Effector CD4-positive, alpha-beta T cell (primary cell): Measurements from ENCODE around the gene SLC2A4RG.

Experiments
- DNase-seq: peaks from one replicate; pipeline ENCODE4 v3.0.0-alpha.2; 2020

The SLC2A4RG gene

DNA sequence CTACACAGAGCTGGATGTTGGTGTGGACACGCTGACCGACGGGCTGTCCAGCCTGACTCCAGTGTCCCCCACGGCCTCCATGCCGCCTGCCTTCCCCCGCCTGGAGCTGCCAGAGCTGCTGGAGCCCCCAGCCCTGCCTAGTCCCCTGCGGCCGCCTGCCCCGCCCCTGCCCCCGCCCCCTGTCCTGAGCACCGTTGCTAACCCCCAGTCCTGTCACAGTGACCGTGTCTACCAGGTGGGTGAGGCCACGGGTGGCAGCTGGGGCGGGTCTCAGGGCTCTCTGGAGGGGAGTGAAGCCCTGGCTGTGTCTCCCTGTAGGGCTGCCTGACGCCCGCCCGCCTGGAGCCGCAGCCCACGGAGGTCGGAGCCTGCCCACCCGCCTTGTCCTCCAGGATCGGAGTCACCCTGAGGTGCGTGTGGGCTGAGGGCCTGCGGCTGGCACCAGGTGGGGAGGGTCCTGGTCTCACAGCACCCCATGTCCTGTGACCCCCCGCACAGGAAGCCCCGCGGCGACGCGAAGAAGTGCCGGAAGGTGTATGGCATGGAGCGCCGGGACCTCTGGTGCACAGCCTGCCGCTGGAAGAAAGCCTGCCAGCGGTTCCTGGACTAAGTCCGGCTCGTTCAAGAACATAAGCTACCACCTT lies 2.9 kb downstream of the SLC2A4RG start:
- no peak for DNase-seq

DNA sequence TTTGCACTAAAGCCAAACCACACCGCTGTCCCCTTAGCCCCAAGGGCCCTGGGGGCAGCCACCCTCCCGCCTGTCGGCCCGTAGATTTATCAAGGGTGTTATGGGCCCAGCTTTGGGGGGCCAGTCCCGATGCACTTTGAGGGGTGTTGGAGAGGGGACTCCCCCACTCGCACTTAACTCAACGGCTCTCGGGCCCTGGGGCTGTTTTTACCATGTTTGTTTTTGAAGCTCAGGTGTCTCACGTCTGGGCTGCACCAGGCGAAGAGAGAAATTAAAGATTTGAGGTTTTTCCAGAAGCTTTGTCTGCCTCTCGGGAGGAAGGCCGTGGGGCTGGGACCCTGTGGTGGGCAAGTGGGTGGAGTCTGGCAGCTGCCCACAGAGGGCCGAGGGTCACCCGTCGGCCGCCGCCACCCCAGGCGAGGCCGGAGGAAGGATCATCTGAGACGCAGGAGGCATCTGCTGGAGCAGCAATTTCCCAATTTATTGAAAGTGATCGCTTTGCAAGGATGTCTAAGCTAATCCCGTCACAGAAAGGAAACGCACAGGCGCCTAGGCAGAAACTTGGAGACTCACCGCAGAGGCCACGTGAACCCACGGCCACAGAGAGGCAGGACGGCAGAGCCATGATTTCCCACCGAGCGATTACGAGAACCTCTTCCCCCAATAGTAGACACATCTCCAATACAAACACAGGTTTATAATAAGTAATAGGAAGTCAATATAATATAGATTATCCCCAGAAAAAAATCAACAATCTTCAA lies 3.8 kb downstream of the SLC2A4RG start:
- DNase-seq, result no peak

- no peak for DNase-seq
Measured at GRCh38 chr20:63744158-63744557, 4.6 kb downstream of the SLC2A4RG start.

GRCh38 chr20:63744574-63745423 lies 5.2 kb downstream of the SLC2A4RG start:
- no peak for DNase-seq

- no peak for DNase-seq
Measured at GRCh38 chr20:63745424-63745805, 5.8 kb downstream of the SLC2A4RG start.

DNA sequence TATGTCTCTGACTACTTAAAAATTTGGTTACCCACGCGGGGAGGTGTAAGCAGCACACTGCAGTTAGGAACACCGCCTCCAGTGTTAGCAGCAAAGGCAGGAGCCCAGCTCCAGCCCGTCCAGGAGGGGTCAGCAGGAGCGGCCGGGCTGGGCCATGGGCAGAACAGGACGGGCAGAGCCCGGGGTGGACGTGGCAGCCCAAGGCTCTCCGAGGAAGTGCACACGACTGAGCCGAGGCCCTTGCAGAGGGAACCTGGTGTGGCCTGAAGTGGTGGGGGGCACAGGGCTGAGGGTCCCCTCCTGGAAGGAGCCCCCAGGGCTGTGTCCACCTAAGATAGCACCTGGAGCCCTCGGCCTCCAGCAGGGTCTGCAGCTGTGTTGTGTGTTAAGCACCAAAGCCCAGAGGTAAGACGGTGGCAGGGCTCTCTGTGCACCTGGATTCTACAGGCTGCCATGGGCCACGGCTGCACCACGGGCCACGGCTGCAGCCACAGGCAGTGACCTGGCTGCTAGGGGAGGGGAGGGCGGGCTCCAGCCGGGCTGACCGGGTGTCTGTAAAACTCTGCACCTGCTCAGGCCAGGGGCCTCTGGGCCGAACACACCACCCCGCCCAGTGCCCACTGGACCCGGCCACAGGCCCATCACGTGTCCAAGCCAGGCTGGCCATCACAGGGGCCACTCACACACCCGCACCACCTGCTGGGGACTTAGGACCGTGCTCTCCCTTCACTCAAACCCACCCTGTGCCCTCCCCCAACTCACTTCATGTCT lies 6.6 kb downstream of the SLC2A4RG start:
- no peak for DNase-seq

DNA sequence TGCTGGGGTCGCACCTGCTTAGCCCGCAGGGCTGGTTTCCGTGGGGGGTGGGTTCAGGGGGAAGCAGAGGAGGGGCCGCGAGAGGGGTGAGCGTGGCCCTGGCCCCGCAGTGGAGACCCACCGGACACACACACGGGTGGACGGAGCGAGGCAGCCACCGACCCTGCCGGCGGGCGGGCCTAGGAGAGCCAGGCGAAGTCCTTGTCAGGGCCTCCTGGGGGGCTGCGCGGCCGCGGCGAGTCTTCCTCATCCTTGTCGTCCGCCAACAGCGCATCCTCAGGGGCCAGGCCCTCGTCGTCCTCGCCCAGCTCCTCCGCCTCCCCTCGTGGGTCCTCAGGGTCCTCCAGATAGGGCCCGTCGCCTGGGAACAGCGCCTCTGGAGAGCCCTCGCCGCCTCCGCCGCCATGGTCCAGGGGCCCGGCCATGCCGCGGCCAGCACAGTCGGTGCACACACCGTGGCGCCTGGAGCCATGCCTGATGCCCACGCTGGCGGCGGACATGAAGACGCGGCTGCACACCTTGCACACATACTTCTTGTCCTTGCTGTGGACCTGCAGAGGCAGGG lies 7.3 kb downstream of the SLC2A4RG start:
- no peak for DNase-seq

GRCh38 chr20:63747622-63748069 lies 8.1 kb downstream of the SLC2A4RG start:
- no peak for DNase-seq

DNA sequence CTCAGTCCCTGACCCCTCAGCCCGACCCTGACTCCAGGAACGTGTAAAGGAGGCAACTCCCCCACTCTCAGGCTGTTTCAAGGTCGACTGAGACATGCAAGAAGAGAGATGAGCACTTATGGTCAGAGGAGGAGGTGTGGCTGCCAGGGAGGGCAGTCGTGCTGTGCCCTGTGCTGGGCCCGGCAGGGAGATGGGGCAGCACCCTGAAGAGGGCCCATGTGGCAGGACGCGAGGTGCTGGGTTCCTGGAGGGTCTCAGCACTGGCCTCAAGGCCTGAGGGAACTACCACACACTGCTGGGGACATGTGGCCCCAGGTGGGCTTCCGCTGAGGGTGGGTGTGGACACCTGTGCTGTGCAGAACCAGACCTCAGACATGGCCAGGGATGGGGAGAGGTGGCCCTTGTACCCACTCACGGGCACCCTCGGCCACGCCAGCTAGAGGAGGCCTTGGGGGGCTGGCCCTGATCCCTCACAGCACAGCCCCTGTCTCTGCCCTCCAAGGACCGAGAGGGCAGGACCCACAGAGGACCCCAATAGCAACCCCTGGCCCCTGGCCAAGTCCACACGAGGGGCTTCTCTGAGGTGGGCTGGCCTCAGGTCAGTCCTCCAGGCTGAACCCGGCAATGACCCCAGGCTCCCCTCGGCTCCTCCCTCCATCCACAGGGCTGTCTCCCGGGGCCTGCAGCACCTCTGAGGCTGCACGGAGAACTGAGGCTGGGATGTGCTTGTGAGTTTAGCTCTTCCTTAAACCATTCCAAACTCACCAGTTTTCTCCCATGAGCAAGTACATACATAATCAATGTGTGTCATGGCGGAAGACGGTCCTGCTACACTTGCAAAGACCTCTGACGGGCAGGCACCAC lies 8.7 kb downstream of the SLC2A4RG start:
- DNase-seq, result no peak

- DNase-seq, result no peak
Measured at GRCh38 chr20:63748934-63749270, 9.3 kb downstream of the SLC2A4RG start.

- no peak for DNase-seq
Measured at GRCh38 chr20:63749597-63750508, 10.3 kb downstream of the SLC2A4RG start.

- peak; percentile 44 for DNase-seq
Measured at GRCh38 chr20:63750807-63751470, 11.4 kb downstream of the SLC2A4RG start.

GRCh38 chr20:63751471-63752271 lies 12.1 kb downstream of the SLC2A4RG start:
- no peak for DNase-seq

GRCh38 chr20:63752411-63753101 lies 13.0 kb downstream of the SLC2A4RG start:
- no peak for DNase-seq

DNA sequence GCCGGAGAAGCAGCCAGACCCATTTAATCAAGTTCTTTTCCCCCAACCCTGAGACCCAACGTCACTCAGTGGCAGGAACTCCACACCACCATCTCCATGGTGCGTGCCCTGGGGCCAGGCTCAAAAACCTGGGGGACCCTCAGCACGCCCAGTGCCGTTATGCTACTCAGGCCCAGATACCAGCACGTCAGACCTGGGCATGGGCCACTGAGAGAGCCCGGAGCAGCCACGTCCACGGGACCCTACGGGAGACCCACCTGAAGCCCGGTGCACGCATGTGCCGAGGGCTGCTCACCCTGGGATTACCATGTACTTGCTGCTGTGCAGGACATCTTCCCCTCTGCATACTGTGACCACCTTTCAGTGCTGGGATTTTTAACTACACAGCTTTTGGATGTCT lies 13.8 kb downstream of the SLC2A4RG start:
- DNase-seq, result no peak

GRCh38 chr20:63754008-63754407 lies 14.4 kb downstream of the SLC2A4RG start:
- no peak for DNase-seq

DNA sequence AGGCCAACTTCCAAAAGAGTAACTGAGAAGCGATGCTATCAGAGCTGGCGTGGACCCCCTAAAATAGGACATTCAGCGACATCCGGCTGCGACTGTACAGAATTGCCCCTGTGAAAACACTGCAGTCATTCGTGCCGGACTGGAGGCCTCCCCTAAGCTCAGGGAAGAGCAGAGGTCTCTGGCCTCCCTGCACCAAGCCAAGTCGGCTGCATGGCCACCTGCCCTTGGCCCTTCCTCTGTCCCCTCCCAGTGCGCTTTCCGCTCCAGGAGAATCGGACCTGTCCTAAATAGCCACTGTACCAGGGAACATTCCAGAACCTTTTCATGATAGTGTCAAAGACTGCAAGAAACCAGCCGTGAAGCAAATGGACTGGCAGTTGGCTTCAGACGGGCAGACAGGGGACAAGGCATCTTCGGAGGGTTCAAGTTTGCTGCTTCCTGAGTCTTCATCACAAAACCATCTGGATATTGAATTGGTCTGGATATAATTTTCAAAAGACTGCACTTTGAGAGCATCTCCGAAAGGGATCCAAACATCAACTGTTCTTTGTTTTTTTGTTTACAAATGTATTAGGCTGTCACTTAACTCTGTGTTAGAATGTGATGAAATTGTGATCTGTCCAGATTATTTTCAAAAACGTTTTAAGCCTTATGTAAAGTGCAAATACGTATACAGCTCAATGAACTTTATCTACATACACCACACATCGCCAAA lies 16.5 kb downstream of the SLC2A4RG start:
- DNase-seq, result no peak

- DNase-seq, result no peak
Measured at GRCh38 chr20:63756648-63756991, 17.0 kb downstream of the SLC2A4RG start.
